Measurements from ENCODE around the gene MAD1L1. TPM values are rescaled to one million over a fixed set of nuclear protein-coding genes. Genes with fewer than 3 reads are reported as not detected.
"Not testable (repeated sequence)": the region's sequence is repeated elsewhere in the genome, so short reads cannot be mapped to it uniquely, and the experiment has no call there.

Gene MAD1L1
- total RNA-seq, 1 experiment from 2014 or later = 38.5 TPM

- BruUV-seq (replicated peaks) = no TSS peak
- Histone ChIP-seq H3K4me3 (replicated peaks in 1 of 2; ENCODE audit: low read depth in 1 of 2, low read length in 2 of 2) (no peak overlapping the region), H2AFZ (ENCODE audit: low read depth, low read length, poor library complexity, severe bottlenecking) (no peak overlapping the region), H3K27me3 (ENCODE audit: insufficient read depth, low read length) (no peaks in the 10 kb centered on the region), H3K79me2 (ENCODE audit: insufficient read depth, low read length) (no peaks in the 10 kb centered on the region), H3K9ac (ENCODE audit: low read length) (no peak overlapping the region), H3K4me1 (ENCODE audit: control insufficient read depth in 1 of 2, insufficient read depth in 2 of 2, low read length in 2 of 2) (peaks cover 16 to 35% of the 10 kb centered on the region in 2 experiments), H3K27ac (ENCODE audit: low read depth, low read length) (no peak overlapping the region), H3K36me3 (ENCODE audit: control insufficient read depth in 1 of 2, insufficient read depth in 2 of 2, low read length in 2 of 2) (no peaks in the 10 kb centered on the region), H3K9me2 (ENCODE audit: insufficient read depth) (no peaks in the 10 kb centered on the region), H3K9me3 (ENCODE audit: control insufficient read depth in 1 of 2, insufficient read depth in 1 of 2, low read depth in 1 of 2, low read length in 2 of 2) (peaks cover 3 to 4% of the 10 kb centered on the region in 2 experiments; a peak in 1 of 4 replicates), H3K4me2 (ENCODE audit: low read length) (no peak overlapping the region), H4K20me1 (ENCODE audit: insufficient read depth) (no peaks in the 10 kb centered on the region)
- POLR2A ChIA-PET = no interaction called here
- no peak for TF ChIP-seq MAX (IDR thresholded peaks at IDR 0.05)
- TF ChIP-seq CEBPB (IDR thresholded peaks at IDR 0.05; ENCODE audit: low read depth) = no peak
- intact Hi-C loops (cut with micrococcal nuclease) = no loop called here
- CTCF ChIA-PET = no interaction called here
- RAD21 ChIA-PET (ENCODE audit: low non-redundant PET in 1 of 2, low total read pairs in 2 of 2, uncharacterized antibody in 2 of 2, unreplicated experiment in 2 of 2) = no interaction called here
- DNase-seq (ENCODE audit: low read depth, low spot score) = no peak
- ATAC-seq = no peak
These were observed 350.8 kb downstream of the MAD1L1 start for GRCh38 chr7:1881946-1882345.

GRCh38 chr7:1876641-1877040, 356.1 kb downstream of the MAD1L1 start:
- POLR2A ChIA-PET; H3K27me3 ChIP-seq (ENCODE audit: insufficient read depth, low read length); ATAC-seq; RAD21 ChIA-PET (ENCODE audit: low non-redundant PET in 1 of 2, low total read pairs in 2 of 2, uncharacterized antibody in 2 of 2, unreplicated experiment in 2 of 2); H3K9me3 ChIP-seq (ENCODE audit: control insufficient read depth in 1 of 2, insufficient read depth in 1 of 2, low read depth in 1 of 2, low read length in 2 of 2); H2AFZ ChIP-seq (ENCODE audit: low read depth, low read length, poor library complexity, severe bottlenecking); BruUV-seq (replicated peaks); H3K36me3 ChIP-seq (ENCODE audit: control insufficient read depth in 1 of 2, insufficient read depth in 2 of 2, low read length in 2 of 2); DNase-seq (ENCODE audit: low read depth, low spot score); H3K79me2 ChIP-seq (ENCODE audit: insufficient read depth, low read length); CTCF ChIA-PET; H3K27ac ChIP-seq (ENCODE audit: low read depth, low read length); H3K4me2 ChIP-seq (ENCODE audit: low read length); H3K4me1 ChIP-seq (ENCODE audit: control insufficient read depth in 1 of 2, insufficient read depth in 2 of 2, low read length in 2 of 2); H3K9ac ChIP-seq (ENCODE audit: low read length); H3K9me2 ChIP-seq (ENCODE audit: insufficient read depth); H3K4me3 ChIP-seq (replicated peaks in 1 of 2; ENCODE audit: low read depth in 1 of 2, low read length in 2 of 2); intact Hi-C loops (cut with micrococcal nuclease); H4K20me1 ChIP-seq (ENCODE audit: insufficient read depth): not testable (repeated sequence)
